ENCODE measurements around the gene CCSER1. TPM values are rescaled to one million over a fixed set of nuclear protein-coding genes. Genes with fewer than 3 reads are reported as not detected.
A peak's percentile ranks its signal among the peaks of the same experiment; 100 is the strongest.
"Not testable (repeated sequence)": the region's sequence is repeated elsewhere in the genome, so short reads cannot be mapped to it uniquely, and the experiment has no call there.

Gene CCSER1
- total RNA-seq, 1 experiment from 2014 or later, result not detected

DNA sequence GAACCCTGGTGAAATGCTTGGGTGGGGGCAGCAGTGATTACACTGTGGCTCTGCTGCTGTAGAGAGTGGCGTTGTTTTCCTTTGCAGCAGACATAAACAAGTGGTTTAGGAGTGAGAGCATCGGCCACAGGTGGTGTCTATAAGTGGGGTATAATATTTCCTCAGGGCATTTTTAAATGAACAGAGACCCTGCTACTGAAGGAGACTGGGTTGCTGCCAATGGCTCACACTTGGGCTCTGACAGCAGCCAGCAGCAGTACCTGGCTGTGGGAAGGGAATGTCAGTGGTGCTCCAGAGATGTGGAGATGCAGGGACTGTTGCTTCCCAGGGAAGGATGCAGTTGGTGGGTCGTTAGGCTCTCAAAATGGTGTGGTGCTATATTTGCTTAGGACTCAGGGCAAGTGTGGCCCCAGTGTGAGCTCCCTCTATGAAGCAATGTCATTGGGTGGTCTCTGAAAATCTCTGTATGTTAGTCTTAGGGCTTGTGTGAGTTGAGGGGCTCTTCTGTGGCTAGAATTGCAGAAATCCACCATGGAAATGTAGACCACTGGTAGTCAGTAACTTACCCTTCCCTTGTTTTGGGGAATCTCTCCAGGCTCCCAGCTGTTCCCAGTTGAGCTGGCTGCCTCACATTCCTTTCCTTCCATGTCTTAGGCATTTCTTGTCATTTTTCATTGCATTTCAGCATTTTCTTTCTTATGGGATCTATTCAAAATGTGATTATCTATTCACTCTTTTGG lies 1153.5 kb downstream of the CCSER1 start:
- DNase-seq (ENCODE audit: low read depth), result no peak

DNA sequence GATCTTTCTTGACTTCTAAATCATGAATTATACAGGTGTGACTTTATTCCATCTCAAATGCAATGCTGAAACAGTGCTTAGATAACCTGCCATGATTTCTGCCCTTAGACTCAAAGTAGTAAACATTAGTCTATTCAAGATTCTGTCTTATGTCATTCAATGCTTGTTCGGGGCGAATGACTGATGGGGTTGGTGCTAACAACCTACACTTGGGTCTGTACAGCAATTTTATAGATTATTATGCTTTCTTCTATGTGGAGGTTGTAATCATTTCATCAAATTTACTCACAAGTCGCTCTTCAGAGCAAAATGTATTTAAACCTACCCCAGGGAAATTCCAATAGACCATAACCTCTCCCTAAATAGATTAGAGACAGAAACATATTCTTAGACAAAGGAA lies 1155.0 kb downstream of the CCSER1 start:
- no peak for DNase-seq (ENCODE audit: low read depth)

DNA sequence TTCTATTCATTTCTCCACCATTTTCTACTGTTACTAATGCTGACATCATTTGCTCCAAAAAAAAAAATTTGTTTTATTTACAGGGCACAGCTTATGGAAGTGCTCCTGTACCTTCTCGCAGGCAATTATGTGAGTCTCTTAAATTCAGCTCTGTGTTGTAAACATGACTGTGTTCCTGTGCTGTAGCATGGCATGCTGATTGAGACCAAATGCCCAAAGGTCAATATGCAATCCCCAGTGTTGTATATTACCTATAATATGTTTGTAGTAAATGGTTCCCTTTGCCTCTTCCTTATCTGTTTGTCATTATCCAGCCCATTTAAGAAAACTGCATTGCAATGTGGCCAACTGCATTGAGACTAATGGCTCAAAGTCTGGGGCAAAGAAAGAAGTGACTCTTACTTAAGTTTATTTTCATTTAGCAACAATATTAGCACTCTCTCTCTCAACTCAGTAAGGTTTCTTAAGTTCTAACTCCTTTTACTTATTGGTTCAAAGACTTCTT lies 1156.6 kb downstream of the CCSER1 start:
- DNase-seq (ENCODE audit: low read depth), result no peak

DNA sequence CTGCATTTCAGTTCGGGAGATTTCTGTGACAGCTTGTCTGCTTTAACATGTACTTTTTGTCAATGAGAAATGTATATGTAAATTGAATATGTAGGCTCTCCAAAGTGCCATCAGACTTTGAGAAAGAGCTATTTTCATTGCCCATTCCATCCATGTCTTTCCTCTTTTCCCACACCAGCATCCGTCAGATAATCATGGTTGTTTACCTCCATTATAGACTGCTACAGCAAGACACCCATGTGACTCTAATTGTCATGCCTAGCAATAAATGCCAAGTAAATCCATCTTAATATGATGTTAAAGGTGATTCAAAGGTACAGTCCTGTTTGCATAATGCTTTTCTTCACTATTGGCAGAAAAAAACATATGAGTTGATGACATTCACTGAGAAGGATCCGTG lies 1157.3 kb downstream of the CCSER1 start:
- no peak for DNase-seq (ENCODE audit: low read depth)

DNA sequence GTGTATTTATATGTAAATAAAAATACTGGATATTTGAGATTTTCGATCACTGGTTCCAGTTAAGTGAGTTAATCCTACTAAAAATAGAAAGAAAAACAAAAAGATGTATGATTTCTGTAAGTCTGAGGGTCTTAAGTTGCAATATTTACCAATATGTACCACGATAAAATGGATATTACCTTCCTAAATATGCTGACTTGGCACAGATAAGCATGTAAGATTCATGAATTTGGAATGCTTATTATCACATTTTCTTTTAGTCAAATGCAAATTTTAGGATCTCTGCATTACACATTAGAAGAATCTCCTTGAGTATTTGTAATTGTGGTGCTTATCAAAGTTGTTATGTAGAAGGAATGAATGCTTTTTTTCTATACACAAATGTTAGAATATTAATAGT lies 1158.3 kb downstream of the CCSER1 start:
- no peak for DNase-seq (ENCODE audit: low read depth)

DNA sequence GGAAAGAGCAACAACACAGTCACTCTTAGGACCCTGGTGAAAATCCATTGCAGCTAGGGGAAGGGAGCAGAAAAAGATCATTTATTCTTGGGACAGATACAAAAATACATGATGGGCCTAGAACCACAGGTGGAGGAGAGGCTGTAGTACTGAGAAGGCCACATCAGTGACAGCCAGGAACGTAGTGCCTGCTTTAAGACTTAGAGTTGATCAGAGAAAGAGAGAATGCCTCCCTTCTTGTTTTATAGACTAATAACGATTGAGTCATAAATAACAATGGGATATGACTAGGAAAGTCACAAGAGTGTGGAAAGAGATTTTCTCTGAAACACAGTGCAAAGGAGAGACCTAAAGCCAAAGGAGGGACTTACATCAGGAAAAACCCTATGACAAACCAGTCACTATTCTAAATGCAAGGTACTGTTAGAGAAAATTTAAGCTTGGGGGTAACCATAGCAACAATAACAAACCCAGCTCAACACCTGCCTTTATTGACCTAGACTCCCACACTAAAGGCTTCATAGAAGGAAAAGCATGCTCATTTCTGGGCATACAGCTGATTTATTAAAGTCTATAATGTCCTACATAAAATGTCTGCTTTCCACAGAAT lies 1161.6 kb downstream of the CCSER1 start:
- no peak for DNase-seq (ENCODE audit: low read depth)

DNA sequence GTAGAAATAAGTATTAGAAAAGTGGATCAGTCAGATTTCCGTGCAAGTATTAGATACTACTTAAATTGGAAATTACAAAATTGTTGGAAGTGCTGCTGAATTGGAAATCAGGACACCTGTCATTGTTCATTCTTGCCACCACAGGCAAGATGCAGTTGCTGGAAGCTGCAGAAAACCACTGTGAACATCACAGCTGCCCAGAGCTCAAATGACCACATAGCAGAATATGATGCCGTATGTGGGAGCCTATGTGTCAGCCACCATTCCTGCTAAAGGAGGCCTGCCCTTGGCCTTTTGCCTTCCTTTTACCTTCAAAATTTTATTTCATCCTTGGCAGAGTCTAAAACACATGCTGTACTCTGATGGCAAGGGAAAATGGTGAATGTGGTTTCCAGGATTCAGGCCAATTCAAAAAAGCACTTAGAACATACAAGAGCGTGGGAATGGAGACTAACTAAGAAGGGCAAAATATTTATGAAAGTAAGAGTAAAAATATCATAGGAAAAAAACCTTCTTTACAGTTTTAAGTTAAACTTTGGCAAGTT lies 1171.0 kb downstream of the CCSER1 start:
- no peak for DNase-seq (ENCODE audit: low read depth)

DNA sequence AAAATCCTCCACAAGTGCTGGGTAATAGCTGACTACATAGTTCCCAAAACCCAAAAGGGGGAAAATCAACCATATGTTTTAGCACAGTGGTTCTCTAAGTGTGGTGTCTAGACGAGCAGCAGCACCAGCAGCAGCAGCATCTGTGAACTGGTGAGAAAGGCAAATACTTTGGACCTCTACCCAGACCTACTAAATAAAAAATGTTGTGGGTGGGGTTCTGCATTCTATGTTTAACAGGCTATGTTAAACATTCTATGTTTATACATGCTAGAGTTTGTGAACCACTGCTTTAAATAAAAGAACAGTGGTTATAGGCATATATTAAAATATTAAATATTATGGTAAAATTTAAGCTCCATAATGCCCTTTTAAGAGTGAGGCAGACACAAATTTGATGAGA lies 1171.6 kb downstream of the CCSER1 start:
- no peak for DNase-seq (ENCODE audit: low read depth)

DNA sequence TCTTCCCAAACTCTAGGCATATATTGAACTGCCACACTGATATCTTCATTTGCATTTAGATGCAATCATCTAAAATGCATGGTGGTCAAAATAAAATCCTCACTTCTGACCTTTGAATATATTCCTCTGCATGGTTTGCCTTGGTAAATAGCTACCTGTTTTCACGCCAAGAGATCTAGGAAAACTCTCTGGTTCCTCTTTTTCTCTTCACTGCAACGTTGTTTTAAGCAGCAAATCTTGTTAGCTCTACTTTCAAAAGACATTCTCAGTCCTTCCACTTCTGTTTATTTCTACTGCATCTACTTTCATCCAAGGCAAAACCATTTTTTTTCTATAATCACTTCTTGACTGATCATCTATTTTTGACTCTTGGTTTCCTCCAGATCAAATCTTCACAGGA lies 1174.9 kb downstream of the CCSER1 start:
- DNase-seq (ENCODE audit: low read depth), result no peak

DNA sequence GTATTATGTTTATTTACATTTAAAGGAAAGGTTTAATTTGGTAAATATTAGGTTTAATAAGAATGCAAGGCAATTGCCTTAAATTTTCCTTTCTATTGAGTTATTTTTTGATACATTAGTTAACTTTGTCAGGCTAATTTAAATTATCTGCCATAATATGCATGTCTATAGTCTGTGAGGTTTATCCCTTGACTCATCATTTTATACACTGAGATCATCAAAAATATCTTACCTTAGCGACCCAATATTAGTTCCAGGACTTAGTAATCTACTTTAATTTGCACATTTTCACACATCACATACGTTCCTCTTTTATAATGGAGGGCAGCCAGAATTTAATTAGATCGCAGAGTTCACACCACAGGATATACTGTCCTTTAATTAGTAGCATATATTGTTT lies 1177.1 kb downstream of the CCSER1 start:
- no peak for DNase-seq (ENCODE audit: low read depth)

DNA sequence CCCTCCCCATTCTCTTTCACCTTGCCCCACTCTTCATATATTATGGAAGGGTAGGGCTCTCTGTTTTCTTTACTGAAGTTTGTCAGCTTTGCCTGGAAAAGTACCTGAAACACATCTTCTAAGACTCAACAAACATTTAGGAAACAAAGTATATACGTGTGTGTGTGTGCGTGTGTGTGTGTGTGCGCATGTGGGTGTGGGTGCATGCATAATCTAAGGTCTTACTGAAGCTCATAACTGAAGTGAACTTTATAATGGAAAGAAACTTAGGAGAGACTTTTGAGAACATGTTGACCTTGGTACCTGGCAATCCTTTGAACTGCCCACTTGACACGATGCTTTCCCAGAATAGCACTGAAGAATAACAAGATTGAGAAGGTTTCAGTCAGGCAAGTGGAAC lies 1190.2 kb downstream of the CCSER1 start:
- no peak for DNase-seq (ENCODE audit: low read depth)

DNA sequence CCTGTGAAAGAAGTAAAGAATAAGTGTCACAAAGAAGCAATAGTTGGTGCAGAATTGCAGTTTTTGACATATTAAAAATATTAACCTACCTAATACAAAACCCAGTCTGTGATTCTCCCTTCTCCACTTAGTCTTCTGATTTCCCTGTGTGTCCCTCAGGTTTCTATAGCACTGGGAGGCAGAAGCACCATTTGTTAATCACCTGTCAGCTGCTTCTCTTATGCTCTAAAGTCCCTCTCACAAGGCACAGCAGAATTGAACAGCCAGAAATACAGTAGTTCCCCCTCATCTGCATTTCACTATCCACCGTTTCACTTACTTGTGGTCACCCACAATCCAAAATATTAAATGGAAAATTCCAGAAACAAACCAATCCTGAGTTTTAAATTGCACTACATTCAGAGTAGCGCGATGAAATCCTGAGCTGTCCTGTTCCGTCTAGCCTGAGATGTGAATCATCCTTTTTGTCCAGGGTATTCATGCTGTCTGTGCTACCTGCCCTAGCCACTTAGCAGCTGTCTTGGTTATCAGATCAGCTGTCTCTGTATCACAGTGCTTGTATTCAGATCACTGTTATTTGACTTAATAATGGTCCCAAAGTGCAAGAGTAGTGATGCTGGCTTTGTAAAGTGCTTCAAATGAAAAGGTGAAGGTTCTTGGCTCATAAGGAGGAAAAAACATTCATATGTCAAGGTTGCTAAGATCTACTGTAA lies 1192.5 kb downstream of the CCSER1 start:
- DNase-seq (ENCODE audit: low read depth), result no peak

DNA sequence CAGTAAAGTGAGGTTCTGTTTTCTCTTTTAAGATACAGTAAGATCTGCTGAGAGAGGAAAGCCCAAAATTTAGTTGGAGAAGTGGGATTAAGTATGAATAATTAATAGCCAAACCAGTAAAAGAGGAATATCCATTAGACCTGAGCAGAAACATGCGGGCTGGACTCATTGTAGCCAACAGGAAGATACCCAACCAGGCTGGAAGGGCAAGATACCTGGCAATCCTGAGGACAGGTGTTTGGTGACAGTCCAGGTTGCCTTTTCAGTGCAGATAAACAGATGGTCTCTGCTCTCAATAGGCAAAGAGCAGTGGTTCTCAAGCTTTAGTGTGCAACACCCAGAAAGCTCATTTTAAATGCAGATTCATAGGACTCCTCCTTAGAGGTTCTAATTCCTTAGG lies 1195.8 kb downstream of the CCSER1 start:
- DNase-seq (ENCODE audit: low read depth), result no peak

DNA sequence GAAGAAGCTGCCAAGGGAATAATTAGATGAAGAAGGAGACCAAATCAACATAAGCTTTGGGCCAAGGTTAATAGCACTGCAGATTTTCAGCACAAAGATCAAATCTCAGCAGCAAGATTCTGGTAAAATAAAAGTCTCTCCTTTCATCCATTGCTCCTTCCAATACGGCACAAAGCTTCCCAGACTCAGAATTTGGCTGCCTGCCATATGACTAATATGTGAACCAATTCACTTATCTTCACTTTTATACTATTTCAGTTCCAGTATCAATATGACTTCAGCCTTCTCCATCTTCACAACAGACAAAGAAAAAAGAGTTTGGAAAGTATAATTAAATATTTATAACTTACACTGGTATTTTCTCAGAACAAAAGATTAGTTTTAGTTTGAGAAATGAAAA lies 1198.3 kb downstream of the CCSER1 start:
- DNase-seq (ENCODE audit: low read depth), result peak; percentile 1

DNA sequence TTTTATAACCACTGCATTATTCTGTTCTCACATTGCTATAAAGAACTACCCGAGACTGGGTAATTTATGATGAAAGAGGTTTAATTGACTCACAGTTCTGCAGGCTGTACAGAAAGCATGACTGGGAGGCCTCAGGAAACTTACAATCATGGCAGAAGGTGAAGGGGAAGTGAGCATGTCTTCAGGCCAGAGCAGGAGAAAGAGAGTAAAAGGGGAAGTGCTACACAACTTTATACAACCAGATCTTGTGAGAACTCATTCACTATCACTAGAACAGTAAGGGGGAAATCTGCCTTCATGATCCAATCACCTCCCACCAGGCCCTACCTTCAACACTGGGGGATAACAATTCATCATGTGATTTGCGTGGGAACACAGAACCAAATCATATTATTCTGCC lies 1199.0 kb downstream of the CCSER1 start:
- DNase-seq (ENCODE audit: low read depth), result not testable (repeated sequence)

DNA sequence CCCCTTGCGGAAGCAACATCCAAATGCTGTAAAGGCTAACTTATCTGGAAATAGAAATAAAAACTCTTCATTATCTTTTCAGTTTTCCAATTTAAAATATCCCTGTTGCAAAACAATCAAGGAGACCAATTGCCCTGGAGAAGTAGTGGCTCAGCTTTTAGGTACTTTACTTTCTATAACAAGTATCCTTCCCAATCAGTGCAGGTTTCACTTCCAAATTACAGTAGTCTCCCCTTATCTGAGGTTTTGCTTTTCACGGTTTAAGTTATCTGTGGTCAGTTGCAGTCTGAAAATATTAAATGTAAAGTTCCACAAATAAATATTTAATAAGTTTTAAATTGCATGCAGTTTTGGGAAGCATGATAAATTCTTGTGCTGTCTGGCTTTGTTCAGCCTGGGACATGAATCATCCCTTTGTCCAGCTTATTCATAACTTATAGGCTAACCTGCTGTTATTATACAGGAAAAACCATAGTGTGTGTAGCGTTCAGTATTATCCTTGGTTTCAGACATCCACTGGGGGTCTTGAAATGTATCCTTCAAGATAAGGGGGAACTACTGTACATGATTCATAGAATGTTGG lies 1203.5 kb downstream of the CCSER1 start:
- no peak for DNase-seq (ENCODE audit: low read depth)

DNA sequence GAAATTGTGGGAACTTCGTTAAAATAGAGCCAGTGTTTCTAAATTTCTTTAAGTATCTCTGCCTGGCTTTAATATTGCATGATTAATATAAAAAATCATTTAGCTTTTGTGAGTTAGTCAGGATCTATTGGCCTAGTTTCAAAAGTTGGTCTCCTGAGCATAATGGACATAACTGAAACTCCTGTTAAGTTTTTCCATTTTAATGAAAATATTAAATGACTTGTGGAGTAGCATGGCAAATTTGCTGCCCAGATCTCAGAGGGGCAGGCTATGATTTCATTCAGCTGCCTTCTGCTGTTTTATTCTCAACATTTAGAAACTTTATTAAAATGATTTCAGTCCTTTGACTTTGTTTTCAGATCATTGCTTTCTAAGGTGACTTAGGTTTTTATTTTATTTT lies 1213.6 kb downstream of the CCSER1 start:
- no peak for DNase-seq (ENCODE audit: low read depth)

DNA sequence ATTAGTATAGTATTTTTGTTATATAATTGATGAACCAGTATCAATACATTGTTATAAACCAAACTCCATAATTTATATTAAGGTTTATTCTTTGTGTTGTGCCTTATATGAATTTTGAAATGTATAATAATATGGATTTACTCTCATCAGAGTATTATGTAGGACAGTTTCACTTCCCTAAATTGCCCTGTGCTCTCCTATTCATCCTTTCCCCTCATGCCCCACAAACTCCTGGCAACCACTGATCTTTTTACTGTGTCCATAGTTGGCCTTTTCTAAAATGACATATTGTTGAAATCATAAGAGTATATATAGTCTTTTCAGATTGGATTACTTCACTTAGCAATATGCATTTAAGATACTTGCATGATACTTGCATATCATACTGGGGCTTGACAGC lies 1218.4 kb downstream of the CCSER1 start:
- no peak for DNase-seq (ENCODE audit: low read depth)

DNA sequence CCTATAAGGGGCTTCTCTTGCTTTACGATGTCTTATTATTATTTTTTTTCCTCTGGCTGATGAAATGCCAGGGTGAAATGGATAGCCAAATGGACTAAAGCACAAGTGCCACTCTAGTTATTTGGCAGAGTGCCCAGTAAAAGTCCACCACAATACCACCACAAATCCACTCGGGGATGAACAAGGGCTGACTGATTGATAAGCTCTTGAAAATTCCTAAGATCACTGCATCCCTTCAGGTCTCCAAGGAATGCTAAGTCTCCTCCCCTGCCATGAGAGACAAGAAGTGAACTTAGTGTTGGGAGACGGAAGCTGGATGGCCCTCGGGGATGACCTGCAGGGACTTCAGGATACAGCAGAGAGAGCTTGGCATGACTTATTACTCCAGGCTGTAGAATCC lies 1229.3 kb downstream of the CCSER1 start:
- not testable (repeated sequence) for DNase-seq (ENCODE audit: low read depth)

DNA sequence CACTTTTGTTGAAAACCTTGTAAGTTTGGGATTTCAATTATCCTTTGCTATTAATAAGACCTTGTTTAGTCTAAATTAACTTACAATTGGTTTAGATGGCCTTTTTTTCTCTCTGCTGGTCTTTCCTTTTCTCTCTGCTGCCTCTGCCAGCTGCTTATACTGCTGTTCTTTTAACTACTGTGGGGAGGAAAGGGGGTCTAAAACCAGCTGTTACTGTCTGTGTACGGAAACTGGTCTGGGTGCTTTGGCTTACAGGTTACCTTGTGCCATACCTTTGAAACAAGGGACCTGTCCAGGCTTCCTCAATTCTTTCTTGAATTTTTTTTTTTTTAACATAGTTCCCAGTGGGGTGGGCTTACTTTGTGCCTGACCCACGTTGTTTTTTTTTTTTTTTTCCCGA lies 1230.8 kb downstream of the CCSER1 start:
- not testable (repeated sequence) for DNase-seq (ENCODE audit: low read depth)

DNA sequence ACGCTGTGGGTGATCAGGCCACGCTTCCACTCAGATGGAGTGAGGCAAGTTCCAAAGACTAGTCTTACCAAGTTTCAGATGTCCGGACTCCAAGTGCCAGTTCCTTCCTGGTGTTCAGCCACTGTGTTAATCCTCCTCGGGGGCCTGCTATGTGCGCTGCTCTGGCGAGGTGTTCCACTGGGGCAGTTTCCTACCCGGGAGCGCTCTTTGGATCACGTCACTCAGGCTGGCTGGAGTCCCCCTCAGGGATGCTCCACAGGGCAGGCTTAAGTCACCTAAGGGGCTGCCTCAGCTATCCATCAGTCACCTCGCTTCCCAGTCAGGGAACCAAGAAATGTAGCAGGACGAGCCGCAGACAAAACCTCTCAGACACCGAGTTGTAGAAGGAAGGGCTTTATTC lies 1231.4 kb downstream of the CCSER1 start:
- not testable (repeated sequence) for DNase-seq (ENCODE audit: low read depth)
